Ascending aorta (tissue), 2 donors: ENCODE data around the gene HTT. TPM values are rescaled to one million over a fixed set of nuclear protein-coding genes. Genes with fewer than 3 reads are reported as not detected.

ENCODE experiments used
- DNase-seq, 2 donors: peaks; one replicate each; pipeline ENCODE4 v3.0.0-alpha.2; 2019; ENCODE audit warnings: low spot score in 2 of 2
- H3K27ac ChIP-seq, 2 donors: fragments of 200-600 bp; sonication (generic); one replicate each; pipeline ENCODE4 v1.5.1; 2016 to 2017; ENCODE audit warnings: mild to moderate bottlenecking in 1 of 2
- H3K27me3 ChIP-seq: fragments of 200-600 bp; sonication (generic); one replicate; pipeline ENCODE4 v1.5.1; 2017
- H3K36me3 ChIP-seq, 2 donors: fragments of 200-600 bp; sonication (generic); one replicate each; pipeline ENCODE4 v1.5.1; 2016
- H3K4me1 ChIP-seq, 2 donors: fragments of 200-600 bp; sonication (generic); one replicate each; pipeline ENCODE4 v1.5.1; 2016 to 2017; ENCODE audit warnings: mild to moderate bottlenecking in 1 of 2
- H3K4me3 ChIP-seq, 2 donors: fragments of 200-600 bp; sonication (generic); one replicate each; pipeline ENCODE4 v1.5.1; 2016 to 2017; ENCODE audit warnings: mild to moderate bottlenecking in 1 of 2
- H3K9me3 ChIP-seq, 2 donors: fragments of 200-600 bp; sonication (generic); one replicate each; pipeline ENCODE4 v1.5.1; 2016
- CTCF ChIP-seq, 3 experiments: fragments of 200-600 bp in 2 of 3; fragments of 450-650 bp in 1 of 3; sonication (generic) in 2 of 3; IDR thresholded peaks; one replicate each; pipeline ENCODE4 v1.5.1; 2016 to 2019; ENCODE audit warnings: antibody characterized with exemption in 3 of 3, mild to moderate bottlenecking in 1 of 3, moderate library complexity in 1 of 3
- intact Hi-C: fragments of 100-400 bp; cut with DNase I; formaldehyde crosslinking; loops from one replicate; pipeline ENCODE4 v1.15.1; 2023
- total RNA-seq: library from RNA; depleted of rRNA; stranded (reverse); fragments of >200 nt; gene quantifications from one replicate; pipeline ENCODE4 v1.1.0, GENCODE V29; 2016

The HTT gene
- total RNA-seq = 23.7 TPM

GRCh38 chr4:3074078-3074845 is at the start of gene HTT, which contains the start of gene HTT-AS:
Gene HTT, plus strand, starts transcription at chr4:3074681. Its CDS starts 145 bp downstream, at chr4:3074826.
Gene HTT-AS, minus strand, starts transcription at chr4:3074538.
- H3K27ac ChIP-seq = peak within 1 kb of the TSS; percentile 86 to 98

GRCh38 chr4:3025881-3026280 is 48.6 kb upstream of the HTT start:
- TF ChIP-seq CTCF (IDR thresholded peaks at IDR 0.05) = no peak
- Histone ChIP-seq H3K36me3 (no peaks in the 10 kb centered on the region), H3K4me1 (no peaks in the 10 kb centered on the region), H3K4me3 (no peak overlapping the region), H3K9me3 (no peaks in the 10 kb centered on the region), H3K27ac (no peak overlapping the region), H3K27me3 (no peaks in the 10 kb centered on the region)
- DNase-seq = no peak
- intact Hi-C loops = no loop called here

More at GRCh38 chr4:3074078-3074845, at the start of gene HTT, which contains the start of gene HTT-AS:
- intact Hi-C loops = loop anchor here (1.0 to 10.0 kb wide), 9 partner anchors 111 to 1219 kb away; partner anchors contain the start of genes CFAP99, FAM193A, GRK4 and HAUS3
- Histone ChIP-seq H3K27me3 (no peaks in the 10 kb centered on the region), H3K9me3 (no peaks in the 10 kb centered on the region), H3K36me3 (no peaks in the 10 kb centered on the region), H3K4me1 (peaks cover 12 to 14% of the 10 kb centered on the region in 2 donors), H3K4me3 (peak within 1 kb of the TSS; percentile 95 to 99)
- DNase-seq = peak; percentile 80 to 97
- TF ChIP-seq CTCF (IDR thresholded peaks at IDR 0.05) = no peak

- DNase-seq = no peak
- H3K36me3 ChIP-seq = no peaks in the 10 kb centered on the region
- H3K4me1 ChIP-seq = no peaks in the 10 kb centered on the region
- TF ChIP-seq CTCF (IDR thresholded peaks at IDR 0.05) = no peak
- no peaks in the 10 kb centered on the region for H3K9me3 ChIP-seq
- no peaks in the 10 kb centered on the region for H3K27me3 ChIP-seq
- H3K27ac ChIP-seq = no peak overlapping the region
- no peak overlapping the region for H3K4me3 ChIP-seq
- intact Hi-C loops = no loop called here
Measured at GRCh38 chr4:3026540-3026939, 47.9 kb upstream of the HTT start.

- no peak for DNase-seq
- H3K27me3 ChIP-seq = no peaks in the 10 kb centered on the region
- no peaks in the 10 kb centered on the region for H3K9me3 ChIP-seq
- H3K4me1 ChIP-seq = no peaks in the 10 kb centered on the region
- H3K36me3 ChIP-seq = no peaks in the 10 kb centered on the region
- TF ChIP-seq CTCF (IDR thresholded peaks at IDR 0.05) = no peak
- H3K27ac ChIP-seq = no peak overlapping the region
- no peak overlapping the region for H3K4me3 ChIP-seq
- intact Hi-C loops = no loop called here
Measured at GRCh38 chr4:3029464-3029863, 45.0 kb upstream of the HTT start.

- Histone ChIP-seq H3K27ac (no peak overlapping the region), H3K36me3 (no peaks in the 10 kb centered on the region), H3K4me3 (no peak overlapping the region), H3K4me1 (no peaks in the 10 kb centered on the region), H3K9me3 (no peaks in the 10 kb centered on the region), H3K27me3 (no peaks in the 10 kb centered on the region)
- intact Hi-C loops = no loop called here
- no peak for TF ChIP-seq CTCF (IDR thresholded peaks at IDR 0.05)
- no peak for DNase-seq
Measured at GRCh38 chr4:3030566-3031356, 43.7 kb upstream of the HTT start.
